Adrenal gland (tissue), 12 donors: Measurements from ENCODE around the gene TUBB3. TPM values are rescaled to one million over a fixed set of nuclear protein-coding genes. Genes with fewer than 3 reads are reported as not detected.

Experiments used
- DNase-seq, 7 donors: peaks; one replicate each; pipeline ENCODE4 v3.0.0-alpha.2; 2019 to 2020
- H3K27ac ChIP-seq, 5 donors: fragments of 200-600 bp; sonication (generic) in 4 of 5; 1 replicate in 3 of 5; 2 replicates in 2 of 5; pipeline versions ENCODE4 v1.5.1 to v1.8.0; 2016 to 2020; ENCODE audit warnings: mild to moderate bottlenecking in 1 of 5
- H3K27me3 ChIP-seq: fragments of 200-600 bp; 2 replicates; pipeline ENCODE4 v1.8.0; 2021
- H3K36me3 ChIP-seq, 2 donors: fragments of 200-600 bp; replicated peaks in 1 of 2; 1 replicate in 1 of 2; 2 replicates in 1 of 2; pipeline versions ENCODE4 v1.5.1 to v1.8.0; 2018 to 2022
- H3K4me1 ChIP-seq, 2 donors: fragments of 200-600 bp; replicated peaks in 1 of 2; 1 replicate in 1 of 2; 2 replicates in 1 of 2; pipeline versions ENCODE4 v1.5.1 to v1.8.0; 2018 to 2021
- H3K4me3 ChIP-seq, 4 donors: fragments of 200-600 bp; sonication (generic) in 3 of 4; one replicate each; pipeline ENCODE4 v1.5.1; 2016 to 2018
- H3K9me3 ChIP-seq, 3 donors: fragments of 200-600 bp; sonication (generic) in 1 of 3; replicated peaks in 1 of 3; 1 replicate in 2 of 3; 2 replicates in 1 of 3; pipeline versions ENCODE4 v1.5.1 to v1.8.0; 2016 to 2021
- POLR2A ChIP-seq, 2 donors: fragments of 450-650 bp; IDR thresholded peaks; one replicate each; pipeline ENCODE4 v1.6.1; 2017; ENCODE audit warnings: antibody characterized with exemption in 2 of 2, mild to moderate bottlenecking in 2 of 2, moderate library complexity in 1 of 2
- WGBS, 4 donors: extraction: QIAGEN DNeasy Blood & Tissue Kit in 2 of 4; methylation state at CpG; one replicate each; pipeline versions ENCODE4 v1.1.5 to v1.1.7; 2013 to 2017; 5-methylcytosine and 5-hydroxymethylcytosine counted together
- intact Hi-C, 2 donors: fragments of 100-400 bp; cut with DNase I; formaldehyde crosslinking; loops; one replicate each; pipeline versions ENCODE4 v1.14.1 to v1.15.0; 2022 to 2023
- polyA plus RNA-seq, 3 donors: library from polyadenylated mRNA; stranded (reverse); fragments of 200-250 nt in 2 of 3; fragments of 350-450 nt in 1 of 3; fragmentation: Illumina TruSeq in 1 of 3; extraction: RNeasy Lipid Tissue Mini Kit (QIAGEN cat#74804) in 1 of 3; gene quantifications; one replicate each; pipeline ENCODE4 v1.2.3, GENCODE V29; 2013 to 2014
- total RNA-seq, 9 donors: library from RNA; depleted of rRNA in 4 of 9; stranded (reverse); fragments of >200 nt in 4 of 9; fragments of 120-200 nt in 1 of 9; fragmentation: NEBNext Ultra II Directional in 1 of 9; extraction: Animal tissue kit (Norgen Biotek cat#: 25700) in 1 of 9; gene quantifications; one replicate each; pipeline versions ENCODE4 v1.1.0 to v1.2.4, GENCODE V29; 2013 to 2023
- TF ChIP-seq, protein P1 (sequence below), 6 experiments: fragments of 450-650 bp in 4 of 6; fragments of 200-600 bp in 2 of 6; sonication (generic) in 1 of 6; IDR thresholded peaks; 1 replicate in 5 of 6; 2 replicates in 1 of 6; pipeline versions ENCODE4 v1.5.1 to v1.8.0; 2016 to 2021; ENCODE audit warnings: antibody characterized with exemption in 6 of 6, mild to moderate bottlenecking in 2 of 6, moderate library complexity in 1 of 6
- donor health status: healthy with polysubstance abuse.
- donor health status: Bipolar disorder and iron deficiency.
- donor health status: DM: yes; HTN: yes; CAD: no.
- donor health status: DM: no; HTN: no; CAD: no.
- donor health status: DM: no; HTN: no; CAD: no.
- donor health status: DM: yes; HTN: yes; CAD: no.

TUBB3 gene
- total and polyA plus RNA-seq, 12 donors = 6.4 to 63.8 (median 14.5) TPM

- intact Hi-C loops = no loop called here
- Histone ChIP-seq H3K9me3 (no peaks in the 10 kb centered on the region), H3K4me3 (no peak overlapping the region), H3K27ac (no peak overlapping the region), H3K4me1 (peaks cover 0 to 14% of the 10 kb centered on the region in 2 donors), H3K27me3 (no peaks in the 10 kb centered on the region), H3K36me3 (no peaks in the 10 kb centered on the region)
- no peak for TF ChIP-seq POLR2A (IDR thresholded peaks at IDR 0.05)
- TF ChIP-seq, protein P1, sequence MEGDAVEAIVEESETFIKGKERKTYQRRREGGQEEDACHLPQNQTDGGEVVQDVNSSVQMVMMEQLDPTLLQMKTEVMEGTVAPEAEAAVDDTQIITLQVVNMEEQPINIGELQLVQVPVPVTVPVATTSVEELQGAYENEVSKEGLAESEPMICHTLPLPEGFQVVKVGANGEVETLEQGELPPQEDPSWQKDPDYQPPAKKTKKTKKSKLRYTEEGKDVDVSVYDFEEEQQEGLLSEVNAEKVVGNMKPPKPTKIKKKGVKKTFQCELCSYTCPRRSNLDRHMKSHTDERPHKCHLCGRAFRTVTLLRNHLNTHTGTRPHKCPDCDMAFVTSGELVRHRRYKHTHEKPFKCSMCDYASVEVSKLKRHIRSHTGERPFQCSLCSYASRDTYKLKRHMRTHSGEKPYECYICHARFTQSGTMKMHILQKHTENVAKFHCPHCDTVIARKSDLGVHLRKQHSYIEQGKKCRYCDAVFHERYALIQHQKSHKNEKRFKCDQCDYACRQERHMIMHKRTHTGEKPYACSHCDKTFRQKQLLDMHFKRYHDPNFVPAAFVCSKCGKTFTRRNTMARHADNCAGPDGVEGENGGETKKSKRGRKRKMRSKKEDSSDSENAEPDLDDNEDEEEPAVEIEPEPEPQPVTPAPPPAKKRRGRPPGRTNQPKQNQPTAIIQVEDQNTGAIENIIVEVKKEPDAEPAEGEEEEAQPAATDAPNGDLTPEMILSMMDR (IDR thresholded peaks at IDR 0.05) = no peak
- WGBS, 4 donors = 61 to 76% (median 69%) methylated on average over 5 of the region's 5 CpGs
- DNase-seq = no peak
These were observed 21.6 kb downstream of the TUBB3 start for GRCh38 chr16:89944773-89945172.

DNA sequence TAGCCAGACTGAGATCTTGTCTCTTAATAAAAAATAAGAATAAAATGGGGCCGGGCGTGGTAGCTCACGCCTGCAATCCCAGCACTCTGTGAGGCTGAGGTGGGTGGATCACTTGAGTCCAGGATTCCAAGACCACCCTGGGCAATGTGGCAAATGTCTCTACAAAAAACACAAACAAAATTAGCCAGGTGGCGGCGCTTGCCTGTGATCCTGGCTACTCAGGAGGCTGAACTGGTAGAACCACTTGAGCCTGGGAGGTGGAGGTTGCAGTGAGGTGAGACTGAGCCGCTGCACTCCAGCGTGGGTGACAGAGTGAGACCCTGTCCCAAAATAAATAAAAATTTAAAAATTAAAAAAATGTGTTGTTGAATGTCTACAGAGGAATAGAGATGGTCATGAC is 22.5 kb downstream of the TUBB3 start:
- H3K4me3 ChIP-seq = no peak overlapping the region
- no peak for DNase-seq
- no peaks in the 10 kb centered on the region for H3K36me3 ChIP-seq
- no peak overlapping the region for H3K27ac ChIP-seq
- no peaks in the 10 kb centered on the region for H3K9me3 ChIP-seq
- intact Hi-C loops = no loop called here
- peaks cover 0 to 14% of the 10 kb centered on the region in 2 donors for H3K4me1 ChIP-seq
- TF ChIP-seq, protein P1 (IDR thresholded peaks at IDR 0.05) = no peak
- no peak for TF ChIP-seq POLR2A (IDR thresholded peaks at IDR 0.05)
- 72 to 78% (median 75%) methylated on average over 7 of the region's 7 CpGs for WGBS, 4 donors
- H3K27me3 ChIP-seq = no peaks in the 10 kb centered on the region

DNA sequence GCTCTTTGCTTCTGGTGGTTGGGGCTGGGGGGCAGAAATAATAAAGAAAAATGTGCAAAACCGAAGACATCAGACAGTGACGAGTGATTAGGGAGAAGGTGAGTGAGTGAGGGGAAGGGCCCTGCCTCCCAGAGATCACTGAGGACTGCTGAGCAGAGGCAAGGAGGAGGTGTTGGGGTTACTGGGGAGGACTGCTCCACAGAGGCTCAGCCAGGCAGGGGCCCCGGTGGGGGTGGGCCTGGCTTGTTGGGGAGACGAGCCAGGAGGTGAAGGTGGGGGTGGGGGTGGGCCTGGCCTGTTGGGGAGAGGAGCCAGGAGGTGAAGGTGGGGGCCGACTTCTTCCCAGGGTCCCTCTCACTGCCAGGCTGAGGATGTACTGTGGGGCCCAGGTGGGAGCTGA is 23.4 kb downstream of the TUBB3 start:
- Histone ChIP-seq H3K27ac (no peak overlapping the region), H3K9me3 (no peaks in the 10 kb centered on the region), H3K4me3 (no peak overlapping the region), H3K4me1 (peaks cover 0 to 14% of the 10 kb centered on the region in 2 donors), H3K27me3 (no peaks in the 10 kb centered on the region), H3K36me3 (no peaks in the 10 kb centered on the region)
- TF ChIP-seq, protein P1 (IDR thresholded peaks at IDR 0.05) = no peak
- TF ChIP-seq POLR2A (IDR thresholded peaks at IDR 0.05) = no peak
- DNase-seq = no peak
- 68 to 81% (median 75%) methylated on average over 3 to 5 of the region's 5 CpGs for WGBS, 4 donors
- intact Hi-C loops = no loop called here

GRCh38 chr16:89949121-89949742 is 26.1 kb downstream of the TUBB3 start:
- 0 to 74% (median 26%) methylated on average over 15 to 54 of the region's 55 CpGs for WGBS, 4 donors
- H3K9me3 ChIP-seq = no peaks in the 10 kb centered on the region
- no peaks in the 10 kb centered on the region for H3K36me3 ChIP-seq
- peaks cover 0 to 14% of the 10 kb centered on the region in 2 donors for H3K4me1 ChIP-seq
- H3K4me3 ChIP-seq = peak overlapping the region in 2 of 4 donors; percentile 34 to 78
- peak overlapping the region in 1 of 5 donors; percentile 61 for H3K27ac ChIP-seq
- H3K27me3 ChIP-seq = no peaks in the 10 kb centered on the region
- no peak for TF ChIP-seq POLR2A (IDR thresholded peaks at IDR 0.05)
- TF ChIP-seq, protein P1 (IDR thresholded peaks at IDR 0.05) = no peak
- DNase-seq = no peak
- intact Hi-C loops = no loop called here
